GM18505 (cell line): ENCODE measurements around the gene CYP27B1.

Experiments
- ATAC-seq: cut with Tn5 transposase; IDR thresholded peaks from one replicate; pipeline ENCODE4 v1.9.1; 2021; ENCODE audit not compliant: unreplicated experiment
- POLR2A ChIP-seq: IDR thresholded peaks from 4 replicates; pipeline ENCODE4 v1.6.1; 2011; ENCODE audit warnings: borderline replicate concordance; ENCODE audit not compliant: insufficient read depth, insufficient read length; ENCODE audit errors: extremely low read depth

Gene CYP27B1

GRCh38 chr12:57718641-57719528, 48.0 kb downstream of the CYP27B1 start:
- no peak for TF ChIP-seq POLR2A
- no peak for ATAC-seq

- no peak for TF ChIP-seq POLR2A
- ATAC-seq = no peak
These were observed 48.8 kb downstream of the CYP27B1 start for GRCh38 chr12:57717846-57718640.

GRCh38 chr12:57717131-57717530, 49.7 kb downstream of the CYP27B1 start:
- no peak for TF ChIP-seq POLR2A
- no peak for ATAC-seq

GRCh38 chr12:57716305-57716704, 50.6 kb downstream of the CYP27B1 start:
- no peak for TF ChIP-seq POLR2A
- no peak for ATAC-seq

GRCh38 chr12:57715786-57716185, 51.1 kb downstream of the CYP27B1 start:
- no peak for ATAC-seq
- TF ChIP-seq POLR2A = no peak

GRCh38 chr12:57715036-57715748, 51.7 kb downstream of the CYP27B1 start:
- ATAC-seq = peak; percentile 65

- no peak for ATAC-seq
- TF ChIP-seq POLR2A = no peak
These were observed 53.7 kb downstream of the CYP27B1 start for GRCh38 chr12:57713209-57713608.

- ATAC-seq = no peak
- TF ChIP-seq POLR2A = no peak
These were observed 54.2 kb downstream of the CYP27B1 start for GRCh38 chr12:57712701-57713100.
